NB4 (cell line): Measurements from ENCODE around the gene UBD.

ENCODE experiments used
- CTCF ChIP-seq: IDR thresholded peaks from one replicate; pipeline ENCODE4 v1.5.1; 2012; ENCODE audit warnings: low read depth, low read length
- MYC ChIP-seq: IDR thresholded peaks from 2 replicates; pipeline ENCODE4 v1.6.1; 2011; ENCODE audit warnings: low read depth, low read length
- POLR2A ChIP-seq: IDR thresholded peaks from 2 replicates; pipeline ENCODE4 v1.6.1; 2011; ENCODE audit warnings: mild to moderate bottlenecking; ENCODE audit not compliant: insufficient read length; ENCODE audit errors: extremely low read depth
- TF ChIP-seq, protein P1 (sequence below): IDR thresholded peaks from 2 replicates; pipeline ENCODE4 v1.6.1; 2011; ENCODE audit warnings: low read depth, low read length

GRCh38 chr6:29528988-29529560, 30.5 kb downstream of the UBD start:
- TF ChIP-seq CTCF (no peak), POLR2A (no peak), MYC (no peak)
- TF ChIP-seq, protein P1, sequence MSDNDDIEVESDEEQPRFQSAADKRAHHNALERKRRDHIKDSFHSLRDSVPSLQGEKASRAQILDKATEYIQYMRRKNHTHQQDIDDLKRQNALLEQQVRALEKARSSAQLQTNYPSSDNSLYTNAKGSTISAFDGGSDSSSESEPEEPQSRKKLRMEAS, result no peak
